Measurements from ENCODE around the gene LOXHD1.
A peak's percentile ranks its signal among the peaks of the same experiment; 100 is the strongest.

GRCh38 chr18:46502444-46502843 is 154.6 kb downstream of the LOXHD1 start:
- TF ChIP-seq CTCF (IDR thresholded peaks at IDR 0.05; ENCODE audit: insufficient read depth, low read length) = no peak
- TF ChIP-seq, protein P1, sequence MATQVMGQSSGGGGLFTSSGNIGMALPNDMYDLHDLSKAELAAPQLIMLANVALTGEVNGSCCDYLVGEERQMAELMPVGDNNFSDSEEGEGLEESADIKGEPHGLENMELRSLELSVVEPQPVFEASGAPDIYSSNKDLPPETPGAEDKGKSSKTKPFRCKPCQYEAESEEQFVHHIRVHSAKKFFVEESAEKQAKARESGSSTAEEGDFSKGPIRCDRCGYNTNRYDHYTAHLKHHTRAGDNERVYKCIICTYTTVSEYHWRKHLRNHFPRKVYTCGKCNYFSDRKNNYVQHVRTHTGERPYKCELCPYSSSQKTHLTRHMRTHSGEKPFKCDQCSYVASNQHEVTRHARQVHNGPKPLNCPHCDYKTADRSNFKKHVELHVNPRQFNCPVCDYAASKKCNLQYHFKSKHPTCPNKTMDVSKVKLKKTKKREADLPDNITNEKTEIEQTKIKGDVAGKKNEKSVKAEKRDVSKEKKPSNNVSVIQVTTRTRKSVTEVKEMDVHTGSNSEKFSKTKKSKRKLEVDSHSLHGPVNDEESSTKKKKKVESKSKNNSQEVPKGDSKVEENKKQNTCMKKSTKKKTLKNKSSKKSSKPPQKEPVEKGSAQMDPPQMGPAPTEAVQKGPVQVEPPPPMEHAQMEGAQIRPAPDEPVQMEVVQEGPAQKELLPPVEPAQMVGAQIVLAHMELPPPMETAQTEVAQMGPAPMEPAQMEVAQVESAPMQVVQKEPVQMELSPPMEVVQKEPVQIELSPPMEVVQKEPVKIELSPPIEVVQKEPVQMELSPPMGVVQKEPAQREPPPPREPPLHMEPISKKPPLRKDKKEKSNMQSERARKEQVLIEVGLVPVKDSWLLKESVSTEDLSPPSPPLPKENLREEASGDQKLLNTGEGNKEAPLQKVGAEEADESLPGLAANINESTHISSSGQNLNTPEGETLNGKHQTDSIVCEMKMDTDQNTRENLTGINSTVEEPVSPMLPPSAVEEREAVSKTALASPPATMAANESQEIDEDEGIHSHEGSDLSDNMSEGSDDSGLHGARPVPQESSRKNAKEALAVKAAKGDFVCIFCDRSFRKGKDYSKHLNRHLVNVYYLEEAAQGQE (IDR thresholded peaks at IDR 0.05; ENCODE audit: insufficient replicate concordance, low read depth) = peak; percentile 98
- TF ChIP-seq POLR2AphosphoS5 (IDR thresholded peaks at IDR 0.05; ENCODE audit: low read depth) = no peak
- no peak for TF ChIP-seq GABPA (IDR thresholded peaks at IDR 0.05; ENCODE audit: low read depth)
- no peak for TF ChIP-seq SPI1 (IDR thresholded peaks at IDR 0.05; ENCODE audit: borderline replicate concordance, low read depth)
